Duodenal mucosa (tissue), 2 donors: ENCODE results near the gene CBLC.

Experiments
- H3K27ac ChIP-seq: one replicate; pipeline ENCODE4 v1.7.0; 2013; ENCODE audit warnings: low read depth, low read length
- H3K27me3 ChIP-seq, 2 donors: one replicate each; pipeline ENCODE4 v1.7.0; 2013; ENCODE audit warnings: low read length in 2 of 2, control low read depth in 1 of 2; ENCODE audit not compliant: insufficient read depth in 2 of 2, control insufficient read depth in 1 of 2
- H3K36me3 ChIP-seq, 2 donors: one replicate each; pipeline ENCODE4 v1.7.0; 2013; ENCODE audit warnings: low read length in 2 of 2, control low read depth in 1 of 2; ENCODE audit not compliant: insufficient read depth in 2 of 2, control insufficient read depth in 1 of 2
- H3K4me1 ChIP-seq, 2 donors: one replicate each; pipeline ENCODE4 v1.7.0; 2013; ENCODE audit warnings: low read length in 2 of 2, control low read depth in 1 of 2; ENCODE audit not compliant: insufficient read depth in 2 of 2, control insufficient read depth in 1 of 2
- H3K4me3 ChIP-seq, 2 donors: one replicate each; pipeline ENCODE4 v1.7.0; 2013; ENCODE audit warnings: low read length in 2 of 2, low read depth in 1 of 2
- H3K9ac ChIP-seq, 2 donors: one replicate each; pipeline ENCODE4 v1.7.0; 2013; ENCODE audit warnings: low read length in 2 of 2, low read depth in 1 of 2
- H3K9me3 ChIP-seq, 2 donors: one replicate each; pipeline ENCODE4 v1.7.0; 2013; ENCODE audit warnings: low read length in 2 of 2, control low read depth in 1 of 2; ENCODE audit not compliant: control insufficient read depth in 1 of 2

Gene CBLC

DNA sequence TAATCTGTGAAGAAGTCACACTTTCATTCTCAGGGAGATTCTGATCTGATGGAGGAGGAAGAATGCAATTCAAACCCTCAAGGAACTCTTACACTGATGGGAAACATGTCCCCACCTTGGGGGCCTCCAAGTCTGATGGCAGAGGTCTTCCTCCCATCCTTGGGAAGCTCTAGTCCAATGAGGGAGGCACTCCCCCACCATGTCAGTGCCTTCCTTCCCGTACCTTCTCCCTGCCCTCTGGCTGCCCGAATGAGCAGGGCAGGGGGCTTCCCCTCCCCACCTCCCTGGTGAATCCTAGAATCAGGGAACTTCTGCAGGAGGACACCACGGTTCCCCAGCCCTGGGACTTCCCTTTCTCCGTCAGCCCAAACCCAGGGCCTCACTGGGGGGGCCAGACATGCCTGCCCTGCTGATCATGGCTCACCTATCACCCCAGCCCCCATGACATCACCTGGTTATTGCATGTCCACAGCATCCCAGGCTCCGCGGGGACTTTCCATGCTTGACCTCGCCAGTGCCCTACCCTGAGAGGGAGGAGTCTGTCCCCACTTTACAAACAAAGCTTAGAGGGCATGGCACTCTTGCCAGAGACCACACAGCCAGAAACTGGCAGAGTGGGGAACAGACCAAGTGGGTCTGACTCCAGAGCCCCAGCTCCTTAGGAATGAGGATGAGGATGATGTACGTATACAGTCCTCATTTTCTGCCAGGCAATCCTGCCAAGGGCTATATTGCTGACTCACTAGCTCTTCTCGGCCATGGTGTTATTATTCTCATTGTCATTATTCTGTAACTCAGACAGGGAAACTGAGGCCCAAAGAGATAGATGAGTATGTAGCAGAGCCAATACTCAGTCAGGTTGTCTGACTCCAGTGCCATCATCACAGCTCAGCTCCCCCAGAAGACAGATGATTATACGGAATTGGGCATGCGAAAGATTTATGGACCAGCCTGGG lies 38.8 kb upstream of the CBLC start:
- no peak overlapping the region for H3K27ac ChIP-seq
- H3K9ac ChIP-seq = peak overlapping the region in 1 of 2 donors; percentile 25
- no peaks in the 10 kb centered on the region for H3K36me3 ChIP-seq
- H3K9me3 ChIP-seq = no peaks in the 10 kb centered on the region
- H3K4me3 ChIP-seq = no peak overlapping the region
- H3K4me1 ChIP-seq = peaks cover 40 to 49% of the 10 kb centered on the region in 2 donors
- no peaks in the 10 kb centered on the region for H3K27me3 ChIP-seq

DNA sequence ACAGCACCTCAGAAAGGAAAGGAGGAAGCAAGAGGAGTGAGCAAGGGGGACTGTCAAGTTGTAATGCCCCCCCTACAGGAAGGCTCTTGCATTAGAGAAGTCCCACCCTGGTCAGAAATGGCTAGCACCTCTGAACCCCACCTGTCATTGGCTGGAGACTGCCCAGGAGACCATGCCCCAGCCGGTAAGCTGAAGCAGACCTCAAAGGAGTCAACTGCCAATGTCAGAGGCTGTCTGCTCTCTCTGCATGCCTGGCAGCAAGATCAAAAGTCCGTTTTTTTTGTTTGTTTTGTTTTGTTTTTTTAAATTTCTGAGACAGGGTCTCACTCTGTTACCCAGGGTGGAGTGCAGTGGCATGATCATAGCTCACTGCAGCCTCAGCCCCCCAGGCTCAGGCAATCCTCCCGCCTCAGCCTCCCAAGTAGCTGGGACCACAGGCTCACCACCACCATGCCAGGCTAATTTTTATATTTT lies 37.3 kb upstream of the CBLC start:
- Histone ChIP-seq H3K27ac (no peak overlapping the region), H3K9ac (peak overlapping the region in 1 of 2 donors; percentile 7), H3K4me1 (peaks cover 49 to 53% of the 10 kb centered on the region in 2 donors), H3K4me3 (no peak overlapping the region), H3K36me3 (no peaks in the 10 kb centered on the region), H3K9me3 (no peaks in the 10 kb centered on the region), H3K27me3 (no peaks in the 10 kb centered on the region)

DNA sequence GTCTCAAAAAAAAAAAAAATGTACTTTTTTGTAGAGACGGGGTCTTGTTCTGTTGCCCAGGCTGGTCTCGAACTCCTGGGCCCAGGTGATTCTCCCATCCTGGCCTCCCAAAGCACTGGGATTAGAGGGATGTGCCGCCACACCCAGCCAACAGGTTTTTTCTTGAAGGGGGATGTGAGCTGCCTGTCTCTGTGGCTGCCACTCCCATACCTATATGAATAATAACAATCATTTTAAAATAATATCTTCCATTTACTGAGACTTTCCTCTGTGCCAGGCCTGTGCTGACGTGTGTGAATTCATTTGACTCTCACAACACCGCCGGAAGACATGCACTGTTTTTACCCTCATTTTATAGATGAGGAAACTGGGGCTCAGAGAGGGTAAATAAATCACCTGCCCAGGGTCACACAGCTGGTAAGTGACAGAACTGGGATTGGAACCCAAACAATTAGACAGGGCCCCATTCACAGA lies 36.4 kb upstream of the CBLC start:
- peaks cover 58 to 62% of the 10 kb centered on the region in 2 donors for H3K4me1 ChIP-seq
- H3K36me3 ChIP-seq = no peaks in the 10 kb centered on the region
- no peak overlapping the region for H3K4me3 ChIP-seq
- peak overlapping the region; percentile 79 for H3K27ac ChIP-seq
- H3K27me3 ChIP-seq = no peaks in the 10 kb centered on the region
- H3K9ac ChIP-seq = peak overlapping the region in 1 of 2 donors; percentile 16
- H3K9me3 ChIP-seq = no peaks in the 10 kb centered on the region

DNA sequence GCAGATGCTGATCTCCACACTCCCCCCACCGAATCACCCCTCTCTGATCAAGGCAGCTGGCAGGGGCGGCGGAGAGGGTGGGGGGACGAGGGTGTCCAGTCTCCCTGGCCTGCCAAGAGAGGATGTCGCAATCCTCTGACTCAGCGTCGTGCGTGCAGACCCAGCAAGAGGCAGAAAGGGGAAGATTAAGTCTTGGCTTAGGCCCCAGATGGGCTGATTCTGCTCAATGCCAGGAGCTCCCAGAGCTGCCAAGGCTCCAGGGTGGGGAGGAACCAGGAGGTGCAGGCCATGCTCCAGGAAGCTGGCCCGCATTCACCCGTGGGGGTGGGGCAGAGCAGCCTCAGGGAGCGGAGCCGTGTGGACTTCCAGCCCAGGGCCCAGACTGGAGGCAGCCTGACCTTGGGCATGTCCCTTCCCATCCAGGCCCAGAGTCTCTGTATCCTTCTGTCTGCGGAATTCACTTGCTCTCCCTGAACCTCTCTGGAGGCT lies 35.8 kb upstream of the CBLC start:
- Histone ChIP-seq H3K9me3 (no peaks in the 10 kb centered on the region), H3K27ac (peak overlapping the region; percentile 85), H3K27me3 (no peaks in the 10 kb centered on the region), H3K4me3 (no peak overlapping the region), H3K4me1 (peaks cover 64 to 68% of the 10 kb centered on the region in 2 donors), H3K36me3 (no peaks in the 10 kb centered on the region), H3K9ac (peak overlapping the region in 1 of 2 donors; percentile 52)

DNA sequence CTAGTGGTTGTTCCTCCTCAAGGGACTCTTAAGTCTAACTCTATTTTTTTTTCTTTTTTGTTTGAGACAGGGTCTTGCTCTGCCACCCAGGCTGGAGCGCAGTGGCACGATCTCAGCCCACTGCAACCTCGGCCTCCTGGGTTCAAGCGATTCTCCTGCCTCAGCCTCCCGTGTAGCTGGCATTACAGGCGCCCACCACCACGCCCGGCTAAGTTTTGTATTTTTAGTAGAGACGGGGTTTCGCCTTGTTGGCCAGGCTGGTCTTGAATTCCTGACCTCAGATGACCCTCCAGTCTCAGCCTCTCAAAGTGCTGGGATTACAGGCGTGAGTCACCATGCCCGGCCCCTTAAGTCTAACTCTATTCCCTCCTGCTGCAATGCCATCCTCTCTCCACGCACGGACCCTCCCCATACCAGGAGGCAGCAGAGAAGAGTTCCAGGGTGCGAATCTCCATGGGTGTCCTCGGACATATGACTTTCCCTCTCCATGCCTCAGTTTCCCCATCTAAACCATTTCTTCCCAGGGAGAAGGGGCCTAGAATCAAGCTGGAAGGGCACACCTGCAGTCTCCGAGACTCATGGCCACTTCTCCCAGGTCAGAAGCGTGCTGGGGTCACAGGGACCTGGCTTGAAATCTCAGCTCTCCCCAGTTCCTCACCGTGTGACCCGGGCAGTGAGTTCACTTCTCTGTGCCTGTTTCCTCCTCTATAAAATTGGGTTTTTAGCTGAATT lies 35.2 kb upstream of the CBLC start:
- H3K9me3 ChIP-seq = no peaks in the 10 kb centered on the region
- H3K4me3 ChIP-seq = peak overlapping the region in 1 of 2 donors; percentile 18
- peak overlapping the region; percentile 20 to 52 for H3K9ac ChIP-seq
- H3K27ac ChIP-seq = peak overlapping the region; percentile 85
- no peaks in the 10 kb centered on the region for H3K36me3 ChIP-seq
- peaks cover 62 to 70% of the 10 kb centered on the region in 2 donors for H3K4me1 ChIP-seq
- no peaks in the 10 kb centered on the region for H3K27me3 ChIP-seq

DNA sequence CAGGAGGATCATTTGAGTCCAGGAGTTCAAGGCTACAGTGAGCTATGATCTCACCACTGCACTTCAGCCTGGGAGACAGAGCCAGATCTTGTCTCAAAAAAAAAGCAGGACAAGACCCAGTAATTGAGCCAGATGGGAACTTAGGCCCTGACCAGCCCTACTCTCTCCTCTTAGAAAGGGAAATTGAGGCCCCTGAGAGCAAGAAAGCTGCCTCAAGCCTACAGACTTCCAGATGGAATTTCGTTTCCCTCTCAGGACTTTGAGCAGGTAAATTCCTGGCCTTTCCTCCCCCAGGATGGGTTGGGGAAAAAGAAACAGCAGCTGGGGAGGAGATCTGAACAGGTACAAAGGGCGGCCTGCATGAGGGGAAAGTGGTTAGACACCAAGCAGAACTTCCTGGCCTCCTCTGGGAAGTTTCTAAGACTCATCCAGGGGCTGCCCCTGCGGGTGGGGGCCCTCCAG lies 32.8 kb upstream of the CBLC start:
- peak overlapping the region; percentile 55 to 60 for H3K9ac ChIP-seq

DNA sequence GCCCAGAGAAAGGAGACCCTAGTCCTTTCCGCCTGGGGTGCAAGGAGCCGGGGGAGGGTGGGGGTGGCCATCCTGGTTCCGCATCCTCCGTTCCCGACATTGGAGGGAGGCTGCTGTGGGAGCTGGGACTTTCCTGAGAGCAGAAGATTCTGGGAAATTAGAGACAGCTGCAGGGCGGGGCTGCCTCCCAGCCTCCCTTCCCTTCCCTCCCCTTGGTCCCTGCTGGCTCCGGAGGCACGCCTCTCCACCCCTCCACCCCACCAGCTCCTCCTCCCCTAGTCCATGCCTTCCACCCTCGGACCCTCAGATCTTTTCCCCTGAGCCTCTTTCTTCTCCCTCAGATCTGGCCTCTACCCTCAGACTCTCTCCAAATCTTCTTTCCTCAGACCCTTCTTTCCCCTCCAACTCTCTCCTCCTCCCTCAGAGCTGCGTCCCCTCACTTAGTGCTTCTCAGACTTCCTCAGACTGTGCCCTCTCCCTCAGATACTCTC lies 32.3 kb upstream of the CBLC start:
- Histone ChIP-seq H3K27ac (peak overlapping the region; percentile 82), H3K4me3 (peak overlapping the region; percentile 37 to 50), H3K36me3 (no peaks in the 10 kb centered on the region), H3K4me1 (peaks cover 43 to 67% of the 10 kb centered on the region in 2 donors), H3K9ac (peak overlapping the region; percentile 55 to 60), H3K9me3 (no peaks in the 10 kb centered on the region), H3K27me3 (no peaks in the 10 kb centered on the region)

More for the DNA sequence above, 32.8 kb upstream of the CBLC start:
- Histone ChIP-seq H3K9me3 (no peaks in the 10 kb centered on the region), H3K36me3 (no peaks in the 10 kb centered on the region), H3K27me3 (no peaks in the 10 kb centered on the region), H3K4me1 (peaks cover 46 to 65% of the 10 kb centered on the region in 2 donors), H3K4me3 (peak overlapping the region; percentile 37 to 50), H3K27ac (peak overlapping the region; percentile 82)

DNA sequence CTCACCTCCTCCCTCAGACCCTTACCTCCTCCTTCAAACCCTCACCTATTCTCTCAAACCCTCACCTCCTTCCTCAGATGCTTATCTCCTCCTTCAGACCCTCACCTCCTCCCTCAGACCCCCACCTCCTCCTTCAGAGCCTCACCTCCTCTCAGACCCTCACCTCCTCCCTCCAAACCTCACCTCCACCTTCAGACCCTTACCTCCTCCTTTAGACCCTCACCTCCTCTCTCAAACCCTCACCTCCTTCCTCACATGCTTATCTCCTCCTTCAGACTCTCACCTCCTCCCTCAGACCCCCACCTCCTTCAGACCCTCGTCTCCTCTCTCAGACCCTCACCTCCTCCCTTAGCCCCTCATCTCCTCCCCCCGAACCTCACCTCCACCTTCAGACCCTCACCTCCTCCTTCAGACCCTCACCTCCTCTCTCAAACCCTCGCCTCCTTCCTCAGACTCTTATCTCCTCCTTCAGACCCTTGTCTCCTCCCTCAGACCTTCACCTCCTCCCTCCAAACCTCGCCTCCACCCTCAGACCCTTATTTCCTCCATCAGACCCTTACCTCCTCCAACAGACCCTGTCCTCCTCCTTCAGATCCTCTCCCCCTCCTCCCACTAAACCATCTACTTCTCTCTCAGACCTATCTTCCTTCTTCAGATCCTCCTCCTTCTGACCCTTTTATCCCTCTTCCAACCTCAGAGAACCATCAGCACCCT lies 31.6 kb upstream of the CBLC start:
- H3K27me3 ChIP-seq = no peaks in the 10 kb centered on the region
- H3K4me1 ChIP-seq = peaks cover 49 to 71% of the 10 kb centered on the region in 2 donors
- H3K9ac ChIP-seq = peak overlapping the region; percentile 55 to 60
- peak overlapping the region; percentile 88 for H3K27ac ChIP-seq
- peaks cover 0 to 2% of the 10 kb centered on the region in 2 donors for H3K36me3 ChIP-seq
- no peaks in the 10 kb centered on the region for H3K9me3 ChIP-seq
- peak overlapping the region; percentile 37 to 69 for H3K4me3 ChIP-seq

DNA sequence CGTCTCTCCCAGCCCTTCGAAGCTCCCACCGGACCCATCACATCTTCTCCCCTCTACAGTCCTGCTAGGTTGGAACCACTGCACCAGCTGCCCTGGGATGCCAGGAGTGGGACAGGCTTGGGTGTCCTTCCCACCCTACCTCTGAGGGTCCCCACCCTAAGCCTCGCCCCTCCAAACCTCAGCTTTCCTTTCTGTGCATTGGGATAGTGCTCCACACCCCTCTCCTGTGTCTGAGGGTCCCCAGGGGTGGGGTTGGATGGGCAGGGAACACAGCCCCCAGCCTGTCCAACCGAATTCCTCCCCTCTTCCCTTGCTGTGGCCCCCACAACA lies 31.1 kb upstream of the CBLC start:
- Histone ChIP-seq H3K27me3 (no peaks in the 10 kb centered on the region), H3K9ac (peak overlapping the region; percentile 55 to 60), H3K36me3 (peaks cover 0 to 6% of the 10 kb centered on the region in 2 donors), H3K4me1 (peaks cover 50 to 72% of the 10 kb centered on the region in 2 donors), H3K27ac (peak overlapping the region; percentile 88), H3K4me3 (peak overlapping the region; percentile 46 to 69), H3K9me3 (no peaks in the 10 kb centered on the region)
